Measurements from ENCODE around the gene PHTF1.

Gene PHTF1

DNA sequence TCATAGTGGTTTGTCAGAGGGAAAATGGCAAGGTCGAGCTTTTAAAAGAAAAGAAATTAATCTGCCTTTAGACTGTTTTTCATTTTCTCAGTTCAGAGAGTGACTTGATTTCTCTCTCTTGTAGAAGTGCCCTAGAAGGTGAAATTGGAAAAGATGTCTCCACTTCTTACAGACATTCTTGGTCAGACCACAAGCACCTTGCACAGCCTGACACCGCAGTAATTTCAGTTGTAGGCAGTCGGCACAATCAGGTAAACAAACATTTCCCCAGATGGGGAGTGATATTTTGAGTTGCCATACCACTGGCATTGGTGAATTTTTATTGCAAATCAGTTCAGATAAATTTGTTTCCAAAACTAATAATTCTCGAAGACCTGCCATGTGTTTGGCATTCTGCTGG lies 86.8 kb downstream of the PHTF1 start:
- Histone ChIP-seq H3K4me1 (no peaks in the 10 kb centered on the region), H3K36me3 (peaks cover 0 to 27% (median 0%) of the 10 kb centered on the region in 3 donors), H3K27me3 (no peaks in the 10 kb centered on the region), H3K27ac (no peak overlapping the region), H3K9me3 (no peaks in the 10 kb centered on the region), H3K4me3 (no peak overlapping the region)
- DNase-seq = no peak
- intact Hi-C loops (cut with DNase I; ENCODE audit: low total_unique reads) = loop anchor here (5.0 kb wide), 1 partner anchor 530 kb away; no protein-coding TSS in a partner anchor
- TF ChIP-seq, protein P1, sequence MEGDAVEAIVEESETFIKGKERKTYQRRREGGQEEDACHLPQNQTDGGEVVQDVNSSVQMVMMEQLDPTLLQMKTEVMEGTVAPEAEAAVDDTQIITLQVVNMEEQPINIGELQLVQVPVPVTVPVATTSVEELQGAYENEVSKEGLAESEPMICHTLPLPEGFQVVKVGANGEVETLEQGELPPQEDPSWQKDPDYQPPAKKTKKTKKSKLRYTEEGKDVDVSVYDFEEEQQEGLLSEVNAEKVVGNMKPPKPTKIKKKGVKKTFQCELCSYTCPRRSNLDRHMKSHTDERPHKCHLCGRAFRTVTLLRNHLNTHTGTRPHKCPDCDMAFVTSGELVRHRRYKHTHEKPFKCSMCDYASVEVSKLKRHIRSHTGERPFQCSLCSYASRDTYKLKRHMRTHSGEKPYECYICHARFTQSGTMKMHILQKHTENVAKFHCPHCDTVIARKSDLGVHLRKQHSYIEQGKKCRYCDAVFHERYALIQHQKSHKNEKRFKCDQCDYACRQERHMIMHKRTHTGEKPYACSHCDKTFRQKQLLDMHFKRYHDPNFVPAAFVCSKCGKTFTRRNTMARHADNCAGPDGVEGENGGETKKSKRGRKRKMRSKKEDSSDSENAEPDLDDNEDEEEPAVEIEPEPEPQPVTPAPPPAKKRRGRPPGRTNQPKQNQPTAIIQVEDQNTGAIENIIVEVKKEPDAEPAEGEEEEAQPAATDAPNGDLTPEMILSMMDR (IDR thresholded peaks at IDR 0.05) = no peak

DNA sequence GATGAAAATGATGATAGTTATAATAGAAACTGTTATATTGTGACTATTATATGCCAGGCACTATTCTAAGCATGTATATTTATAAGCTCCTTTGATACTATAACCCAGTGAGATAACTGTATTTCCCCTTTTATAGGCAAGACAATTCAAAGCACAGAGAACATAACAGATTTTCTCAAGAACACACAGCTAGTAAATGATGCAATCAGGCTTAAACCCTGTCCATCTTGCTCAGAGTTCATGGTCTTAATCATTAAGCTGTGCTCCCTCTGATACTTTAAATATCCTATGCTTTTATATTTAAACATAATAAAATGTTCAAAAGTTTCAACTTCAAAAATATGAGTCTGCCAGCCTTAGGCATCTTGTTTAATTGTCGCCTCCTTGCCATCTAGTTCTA lies 88.6 kb downstream of the PHTF1 start:
- Histone ChIP-seq H3K27ac (no peak overlapping the region), H3K27me3 (no peaks in the 10 kb centered on the region), H3K4me1 (no peaks in the 10 kb centered on the region), H3K9me3 (no peaks in the 10 kb centered on the region), H3K36me3 (peaks cover 0 to 27% (median 0%) of the 10 kb centered on the region in 3 donors), H3K4me3 (no peak overlapping the region)
- intact Hi-C loops (cut with DNase I; ENCODE audit: low total_unique reads) = loop anchor here (5.0 kb wide), 1 partner anchor 528 kb away; no protein-coding TSS in a partner anchor
- TF ChIP-seq, protein P1 (IDR thresholded peaks at IDR 0.05) = no peak
- DNase-seq = no peak

DNA sequence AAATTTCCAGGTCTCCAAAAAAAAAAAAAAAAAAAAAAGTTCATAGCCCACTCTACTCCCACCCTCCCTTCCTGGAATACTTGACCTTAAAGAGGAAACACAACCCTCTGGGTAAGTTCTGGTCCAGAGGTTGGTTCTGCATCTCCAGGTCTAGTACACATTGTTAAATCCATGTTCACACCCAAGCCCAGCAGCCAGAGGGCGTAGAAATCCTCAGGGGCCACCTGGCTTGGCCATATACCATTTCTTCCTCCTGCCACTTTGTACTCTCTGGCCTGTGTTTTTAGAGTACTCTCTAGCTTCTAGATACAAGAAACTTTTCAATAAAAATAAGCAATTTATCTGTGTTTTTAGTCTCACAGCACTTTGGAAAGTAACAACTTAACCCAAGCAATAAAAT lies 89.3 kb downstream of the PHTF1 start:
- DNase-seq = no peak
- H3K36me3 ChIP-seq = peaks cover 0 to 27% (median 0%) of the 10 kb centered on the region in 3 donors
- H3K4me1 ChIP-seq = no peaks in the 10 kb centered on the region
- no peak overlapping the region for H3K4me3 ChIP-seq
- H3K27me3 ChIP-seq = no peaks in the 10 kb centered on the region
- H3K9me3 ChIP-seq = no peaks in the 10 kb centered on the region
- no peak overlapping the region for H3K27ac ChIP-seq
- intact Hi-C loops (cut with DNase I; ENCODE audit: low total_unique reads) = loop anchor here (5.0 kb wide), 1 partner anchor 528 kb away; no protein-coding TSS in a partner anchor
- TF ChIP-seq, protein P1 (IDR thresholded peaks at IDR 0.05) = no peak

DNA sequence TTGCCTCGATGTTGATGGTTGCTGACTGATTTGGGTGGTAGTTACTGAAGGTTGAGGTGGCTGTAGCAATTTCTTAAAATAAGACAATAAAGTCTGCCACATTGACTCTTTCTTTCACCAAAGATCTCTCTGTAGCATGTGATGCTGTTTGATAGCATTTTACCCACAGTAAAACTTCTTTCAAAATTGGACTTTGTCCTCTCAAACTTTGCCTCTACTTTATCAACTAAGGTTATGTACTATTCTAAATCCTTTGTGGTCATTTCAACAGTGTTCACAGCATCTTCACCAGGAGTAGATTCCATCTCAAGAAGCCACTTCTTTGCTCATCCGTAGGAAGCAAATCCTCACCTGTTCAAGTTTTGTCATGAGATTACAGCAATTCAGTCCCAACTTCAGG lies 93.2 kb downstream of the PHTF1 start:
- H3K4me3 ChIP-seq = no peak overlapping the region
- H3K27ac ChIP-seq = no peak overlapping the region
- TF ChIP-seq, protein P1 (IDR thresholded peaks at IDR 0.05) = no peak
- intact Hi-C loops (cut with DNase I; ENCODE audit: low total_unique reads) = no loop called here
- no peaks in the 10 kb centered on the region for H3K9me3 ChIP-seq
- no peaks in the 10 kb centered on the region for H3K36me3 ChIP-seq
- no peaks in the 10 kb centered on the region for H3K4me1 ChIP-seq
- no peak for DNase-seq
- H3K27me3 ChIP-seq = no peaks in the 10 kb centered on the region

DNA sequence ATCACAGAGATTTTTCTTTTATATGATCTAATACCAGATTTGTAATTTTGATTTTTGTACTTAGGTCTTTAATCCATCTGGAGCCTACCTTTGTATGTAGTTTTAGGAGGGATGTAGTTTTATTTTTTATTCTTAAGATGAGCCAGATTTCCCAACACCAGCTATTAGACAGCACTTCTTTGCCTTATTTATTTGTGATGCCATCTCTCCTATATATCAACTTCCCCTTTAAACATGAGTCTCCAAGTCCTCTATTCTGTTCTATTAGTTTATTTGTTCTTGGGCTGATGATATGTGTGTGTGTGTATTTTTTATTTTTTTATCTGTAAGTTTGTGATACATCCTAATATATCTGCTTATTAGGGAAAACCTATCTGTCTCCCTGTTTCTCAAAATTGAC lies 94.2 kb downstream of the PHTF1 start:
- no peak for DNase-seq
- H3K4me3 ChIP-seq = no peak overlapping the region
- peaks cover 0 to 3% (median 0%) of the 10 kb centered on the region in 3 donors for H3K36me3 ChIP-seq
- H3K27ac ChIP-seq = no peak overlapping the region
- TF ChIP-seq, protein P1 (IDR thresholded peaks at IDR 0.05) = no peak
- H3K4me1 ChIP-seq = no peaks in the 10 kb centered on the region
- H3K9me3 ChIP-seq = no peaks in the 10 kb centered on the region
- intact Hi-C loops (cut with DNase I; ENCODE audit: low total_unique reads) = no loop called here
- no peaks in the 10 kb centered on the region for H3K27me3 ChIP-seq
